Mesenchymal stem cell (in vitro differentiated cells and primary cell): ENCODE results near the gene FCRLA.

ENCODE experiments used
- DNase-seq: peaks from one replicate; pipeline ENCODE4 v3.0.0-alpha.2; 2013
- H2AFZ ChIP-seq: one replicate; pipeline ENCODE4 v1.6.1; 2013; ENCODE audit warnings: low read depth, mild to moderate bottlenecking, control low read depth, inconsistent platforms, low read length, moderate library complexity
- H2AK5ac ChIP-seq: 2 replicates; pipeline ENCODE4 v1.6.1; 2013; ENCODE audit warnings: low read length, moderate library complexity, mild to moderate bottlenecking, inconsistent platforms; ENCODE audit not compliant: severe bottlenecking
- H2BK120ac ChIP-seq: one replicate; pipeline ENCODE4 v1.6.1; 2013; ENCODE audit warnings: low read depth, mild to moderate bottlenecking, inconsistent platforms, low read length, moderate library complexity
- H2BK12ac ChIP-seq, 2 experiments: one replicate each; pipeline ENCODE4 v1.6.1; 2013; ENCODE audit warnings: inconsistent platforms in 2 of 2, low read length in 2 of 2, mild to moderate bottlenecking in 2 of 2, moderate library complexity in 2 of 2, control low read depth in 1 of 2
- H2BK15ac ChIP-seq: one replicate; pipeline ENCODE4 v1.6.1; 2013; ENCODE audit warnings: mild to moderate bottlenecking, low read depth, inconsistent platforms; ENCODE audit not compliant: poor library complexity, severe bottlenecking
- H2BK5ac ChIP-seq: 2 replicates; pipeline ENCODE4 v1.6.1; 2013; ENCODE audit warnings: low read depth, mild to moderate bottlenecking, low read length, control low read depth, inconsistent platforms; ENCODE audit not compliant: poor library complexity, severe bottlenecking
- H3K14ac ChIP-seq, 2 experiments: one replicate each; pipeline ENCODE4 v1.6.1; 2013; ENCODE audit warnings: inconsistent platforms in 2 of 2, low read length in 2 of 2, control low read depth in 1 of 2, mild to moderate bottlenecking in 1 of 2, moderate library complexity in 1 of 2
- H3K18ac ChIP-seq, 2 experiments: one replicate each; pipeline ENCODE4 v1.6.1; 2013; ENCODE audit warnings: inconsistent platforms in 2 of 2, low read length in 2 of 2, control low read depth in 1 of 2, low read depth in 1 of 2, mild to moderate bottlenecking in 1 of 2
- H3K23ac ChIP-seq, 2 experiments: one replicate each; pipeline ENCODE4 v1.6.1; 2013; ENCODE audit warnings: inconsistent platforms in 2 of 2, low read length in 2 of 2, mild to moderate bottlenecking in 2 of 2, moderate library complexity in 2 of 2, control low read depth in 1 of 2
- H3K27ac ChIP-seq: 2 replicates; pipeline ENCODE4 v1.5.1; 2013; ENCODE audit warnings: mild to moderate bottlenecking, moderate library complexity, low read length, control low read depth, inconsistent platforms; ENCODE audit not compliant: poor library complexity, severe bottlenecking
- H3K27me3 ChIP-seq, 2 experiments: 2 replicates each; pipeline versions ENCODE4 v1.6.1 to v1.7.0; 2013; ENCODE audit warnings: low read length in 2 of 2, mild to moderate bottlenecking in 2 of 2, moderate library complexity in 2 of 2, control low read depth in 1 of 2, inconsistent platforms in 1 of 2; ENCODE audit not compliant: control insufficient read depth in 1 of 2, insufficient read depth in 1 of 2
- H3K36me3 ChIP-seq, 2 experiments: 2 replicates each; pipeline versions ENCODE4 v1.6.1 to v1.7.0; 2013; ENCODE audit warnings: low read length in 2 of 2, control low read depth in 1 of 2, inconsistent platforms in 1 of 2, low read depth in 1 of 2, mild to moderate bottlenecking in 1 of 2; ENCODE audit not compliant: insufficient read depth in 2 of 2, control insufficient read depth in 1 of 2
- H3K4ac ChIP-seq, 2 experiments: one replicate each; pipeline ENCODE4 v1.6.1; 2013; ENCODE audit warnings: inconsistent platforms in 2 of 2, low read length in 2 of 2, mild to moderate bottlenecking in 2 of 2, moderate library complexity in 2 of 2, control low read depth in 1 of 2, low read depth in 1 of 2
- H3K4me1 ChIP-seq: 2 replicates; pipeline ENCODE4 v1.6.1; 2013; ENCODE audit warnings: low read depth, low read length, control low read depth; ENCODE audit not compliant: control insufficient read depth, insufficient read depth
- H3K4me2 ChIP-seq: 2 replicates; pipeline ENCODE4 v1.6.1; 2013; ENCODE audit warnings: low read length, mild to moderate bottlenecking, inconsistent platforms; ENCODE audit not compliant: poor library complexity, severe bottlenecking
- H3K4me3 ChIP-seq, 2 experiments: 2 replicates each; pipeline versions ENCODE4 v1.5.1 to v1.7.0; 2013; ENCODE audit warnings: low read length in 2 of 2, mild to moderate bottlenecking in 2 of 2, control low read depth in 1 of 2, low read depth in 1 of 2; ENCODE audit not compliant: insufficient read depth in 1 of 2
- H3K79me1 ChIP-seq: replicated peaks from 2 replicates; pipeline ENCODE4 v1.6.1; 2013; ENCODE audit warnings: mild to moderate bottlenecking, control low read depth, low read length, inconsistent platforms; ENCODE audit not compliant: poor library complexity, severe bottlenecking
- H3K9ac ChIP-seq: 2 replicates; pipeline ENCODE4 v1.7.0; 2013; ENCODE audit warnings: mild to moderate bottlenecking, low read length, moderate library complexity
- H3K9me3 ChIP-seq: 2 replicates; pipeline ENCODE4 v1.7.0; 2013; ENCODE audit warnings: mild to moderate bottlenecking, low read length; ENCODE audit not compliant: control insufficient read depth
- H4K8ac ChIP-seq: one replicate; pipeline ENCODE4 v1.6.1; 2013; ENCODE audit warnings: inconsistent platforms, mild to moderate bottlenecking, low read length, moderate library complexity
- H4K91ac ChIP-seq: one replicate; pipeline ENCODE4 v1.6.1; 2013; ENCODE audit warnings: mild to moderate bottlenecking, low read length, inconsistent platforms
- WGBS: methylation state at CpG from one replicate; pipeline ENCODE4 v1.1.7; 2013; ENCODE audit warnings: mixed read lengths; 5-methylcytosine and 5-hydroxymethylcytosine counted together

The FCRLA gene

DNA sequence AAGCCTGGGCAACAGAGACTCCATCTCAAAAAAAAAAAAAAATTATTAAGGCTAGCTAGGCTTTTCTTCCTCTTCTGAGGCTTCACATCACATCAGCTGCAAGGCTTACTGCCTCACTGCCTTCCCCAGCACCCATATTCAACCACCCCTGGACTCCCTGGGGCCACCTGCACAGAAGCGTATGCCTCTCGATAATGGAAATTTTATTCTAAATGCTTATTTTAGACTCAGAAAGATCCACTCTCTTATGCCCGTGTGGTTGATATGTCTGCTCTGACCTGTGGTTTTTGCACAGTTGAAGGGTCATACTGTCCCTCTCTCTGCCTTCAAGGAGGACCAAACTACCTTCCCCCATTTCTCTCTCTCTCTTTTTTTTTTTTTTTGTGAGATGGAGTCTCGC is 1.5 kb upstream of the FCRLA start:
- no peak for DNase-seq

DNA sequence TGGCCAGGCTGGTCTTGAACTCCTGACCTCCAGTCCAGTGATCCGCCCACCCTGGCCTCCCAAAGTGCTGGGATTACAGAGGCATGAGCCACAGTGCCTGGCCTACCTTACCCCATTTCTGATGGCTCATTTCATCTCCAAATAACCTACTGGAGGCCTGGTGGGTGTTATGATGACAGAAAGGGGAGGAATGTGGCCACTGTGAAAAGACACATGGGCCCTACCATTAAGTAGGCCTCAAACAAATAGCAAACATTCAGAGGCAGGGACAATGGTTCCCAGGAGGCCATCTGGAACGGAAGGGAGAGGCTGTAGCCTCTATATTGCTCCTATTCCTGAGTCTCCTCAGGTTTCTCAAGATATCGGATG is 932 bp upstream of the FCRLA start:
- Histone ChIP-seq H2BK12ac (peak overlapping the region in 1 of 2 experiments; percentile 56), H2AFZ (no peak overlapping the region), H2BK5ac (no peak overlapping the region), H2BK120ac (no peak overlapping the region), H3K18ac (peak overlapping the region; percentile 15 to 77), H4K91ac (no peak overlapping the region), H3K14ac (no peak overlapping the region), H3K9me3 (no peaks in the 10 kb centered on the region), H2AK5ac (no peak overlapping the region), H3K4ac (no peak overlapping the region), H4K8ac (peak overlapping the region; percentile 72), H2BK15ac (no peak overlapping the region), H3K9ac (peak overlapping the region; percentile 81), H3K23ac (no peak overlapping the region), H3K27me3 (peaks cover 0 to 29% of the 10 kb centered on the region in 2 experiments), H3K4me3 (no peak overlapping the region), H3K36me3 (no peaks in the 10 kb centered on the region), H3K27ac (no peak overlapping the region), H3K79me1 (no peaks in the 10 kb centered on the region), H3K4me2 (no peak overlapping the region), H3K4me1 (no peaks in the 10 kb centered on the region)
- DNase-seq = no peak
- 60% methylated on average over 3 of the region's 3 CpGs for WGBS

More for the DNA sequence above, 1.5 kb upstream of the FCRLA start:
- WGBS = no CpG with 5 or more reads among the region's 4 CpGs
- Histone ChIP-seq H3K4ac (no peak overlapping the region), H2BK15ac (no peak overlapping the region), H3K9ac (peak overlapping the region; percentile 81), H3K27me3 (peaks cover 0 to 24% of the 10 kb centered on the region in 2 experiments), H3K18ac (no peak overlapping the region), H3K27ac (no peak overlapping the region), H2BK5ac (no peak overlapping the region), H2BK12ac (no peak overlapping the region), H3K14ac (no peak overlapping the region), H3K79me1 (no peaks in the 10 kb centered on the region), H2AFZ (no peak overlapping the region), H4K8ac (no peak overlapping the region), H4K91ac (no peak overlapping the region), H3K23ac (no peak overlapping the region), H3K4me1 (no peaks in the 10 kb centered on the region), H3K9me3 (no peaks in the 10 kb centered on the region), H3K4me3 (no peak overlapping the region), H2BK120ac (no peak overlapping the region), H2AK5ac (no peak overlapping the region), H3K4me2 (no peak overlapping the region), H3K36me3 (no peaks in the 10 kb centered on the region)

DNA sequence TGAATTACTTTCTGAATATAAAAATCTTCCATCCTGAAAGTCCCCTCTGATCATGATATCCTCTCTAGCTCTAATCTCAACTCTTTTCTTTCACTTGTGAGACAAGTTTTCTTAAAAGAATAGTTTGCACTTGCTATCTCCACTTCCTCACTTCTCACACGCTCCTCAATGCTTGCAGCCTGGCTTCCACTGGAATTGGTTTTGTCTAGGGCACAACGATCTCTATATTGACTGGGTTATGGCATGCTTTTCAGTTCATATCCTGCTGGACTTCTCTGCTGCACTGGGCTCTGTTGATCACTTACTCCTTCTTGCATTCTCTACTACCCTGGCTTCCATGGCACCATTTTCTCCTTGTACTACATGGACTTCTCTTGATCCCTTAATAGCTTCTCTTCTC is 474 bp downstream of the FCRLA start:
- peak overlapping the region; percentile 42 for H3K9ac ChIP-seq
- no peak overlapping the region for H3K18ac ChIP-seq
- no peak overlapping the region for H4K91ac ChIP-seq
- H2BK12ac ChIP-seq = no peak overlapping the region
- no peak overlapping the region for H2BK120ac ChIP-seq
- H3K4me2 ChIP-seq = no peak overlapping the region
- H3K23ac ChIP-seq = no peak overlapping the region
- no peak overlapping the region for H3K27ac ChIP-seq
- H3K79me1 ChIP-seq = no peaks in the 10 kb centered on the region
- no peak overlapping the region for H3K4me3 ChIP-seq
- no peak overlapping the region for H2AFZ ChIP-seq
- no peaks in the 10 kb centered on the region for H3K9me3 ChIP-seq
- H2BK5ac ChIP-seq = no peak overlapping the region
- 95% methylated on average over 2 of the region's 2 CpGs for WGBS
- H3K27me3 ChIP-seq = peaks cover 0 to 43% of the 10 kb centered on the region in 2 experiments
- no peak overlapping the region for H4K8ac ChIP-seq
- H2AK5ac ChIP-seq = no peak overlapping the region
- peak overlapping the region in 1 of 2 experiments; percentile 53 for H3K4ac ChIP-seq
- no peaks in the 10 kb centered on the region for H3K4me1 ChIP-seq
- no peak overlapping the region for H2BK15ac ChIP-seq
- DNase-seq = no peak
- no peaks in the 10 kb centered on the region for H3K36me3 ChIP-seq
- no peak overlapping the region for H3K14ac ChIP-seq

GRCh38 chr1:161709373-161709772 is 2.3 kb downstream of the FCRLA start:
- Histone ChIP-seq H3K18ac (no peak overlapping the region), H3K23ac (no peak overlapping the region), H2BK15ac (no peak overlapping the region), H3K4me3 (no peak overlapping the region), H2BK120ac (no peak overlapping the region), H3K27ac (no peak overlapping the region), H3K14ac (no peak overlapping the region), H2BK5ac (no peak overlapping the region), H3K4me2 (no peak overlapping the region), H3K79me1 (no peaks in the 10 kb centered on the region), H3K9ac (no peak overlapping the region), H4K8ac (no peak overlapping the region), H3K27me3 (peaks cover 0 to 53% of the 10 kb centered on the region in 2 experiments), H2AFZ (no peak overlapping the region), H3K4me1 (no peaks in the 10 kb centered on the region), H2AK5ac (no peak overlapping the region), H3K4ac (no peak overlapping the region), H2BK12ac (no peak overlapping the region), H4K91ac (no peak overlapping the region), H3K36me3 (no peaks in the 10 kb centered on the region), H3K9me3 (no peaks in the 10 kb centered on the region)
- WGBS = 76% methylated on average over 4 of the region's 4 CpGs
- DNase-seq = no peak
